Calu3 (cell line): ENCODE data around the gene AFP. TPM values are rescaled to one million over a fixed set of nuclear protein-coding genes. Genes with fewer than 3 reads are reported as not detected.

ENCODE experiments used
- BruUV-seq: library from RNA; stranded (reverse); fragments of 400-500 nt; replicated peaks from 2 replicates; lab custom pipeline; 2021; lab: Mats Ljungman, UMichigan
- CTCF ChIA-PET: fragments of 300-600 bp; sonication (Branson Sonifier 250); formaldehyde crosslinking; loops from one replicate; lab custom pipeline; 2022; ENCODE audit warnings: antibody characterized with exemption; lab: Charles Lee
- DNase-seq: peaks from one replicate; pipeline ENCODE4 v3.0.0; 2022
- H3K27ac Mint-ChIP-seq: one replicate; pipeline ENCODE4 v1.8.0; 2022; ENCODE audit warnings: mixed read lengths; ENCODE audit not compliant: unreplicated experiment
- H3K27me3 Mint-ChIP-seq: one replicate; pipeline ENCODE4 v1.8.0; 2022; ENCODE audit warnings: mixed read lengths; ENCODE audit not compliant: unreplicated experiment
- H3K36me3 Mint-ChIP-seq: one replicate; pipeline ENCODE4 v1.8.0; 2022; ENCODE audit warnings: mild to moderate bottlenecking, moderate library complexity, mixed read lengths; ENCODE audit not compliant: insufficient read depth, unreplicated experiment
- H3K4me1 Mint-ChIP-seq: one replicate; pipeline ENCODE4 v1.8.0; 2022; ENCODE audit warnings: mild to moderate bottlenecking, low read depth, mixed read lengths; ENCODE audit not compliant: unreplicated experiment
- H3K4me3 Mint-ChIP-seq: one replicate; pipeline ENCODE4 v1.8.0; 2022; ENCODE audit warnings: mild to moderate bottlenecking, low read depth, moderate library complexity, mixed read lengths; ENCODE audit not compliant: unreplicated experiment
- H3K9me3 Mint-ChIP-seq: one replicate; pipeline ENCODE4 v1.8.0; 2022; ENCODE audit warnings: low read depth, mixed read lengths; ENCODE audit not compliant: unreplicated experiment
- CTCF ChIP-seq: fragments of 200-600 bp; IDR thresholded peaks from one replicate; pipeline ENCODE4 v1.8.0; 2022; ENCODE audit warnings: antibody characterized with exemption; ENCODE audit not compliant: unreplicated experiment
- intact Hi-C: fragments of 100-400 bp; cut with micrococcal nuclease; formaldehyde crosslinking; loops from one replicate; pipeline ENCODE4 v1.10.0; 2022; ENCODE audit not compliant: unreplicated experiment
- total RNA-seq: library from RNA; stranded (reverse); gene quantifications from 2 replicates; pipeline ENCODE4 v1.2.3, GENCODE V29; 2022

AFP gene
- total RNA-seq, 1 experiment from 2014 or later, result not detected

GRCh38 chr4:73434311-73434710 is 1.7 kb upstream of the AFP start:
- Mint-ChIP-seq H3K36me3 (no peaks in the 10 kb centered on the region), H3K4me1 (peaks cover 14% of the 10 kb centered on the region), H3K27ac (no peak overlapping the region), H3K27me3 (no peaks in the 10 kb centered on the region), H3K9me3 (no peaks in the 10 kb centered on the region), H3K4me3 (no peak overlapping the region)
- no peak for DNase-seq
- CTCF ChIA-PET, result no interaction called here
- BruUV-seq, result no TSS peak
- TF ChIP-seq CTCF, result peak; percentile 19
- intact Hi-C loops, result no loop called here

- peaks cover 14% of the 10 kb centered on the region for H3K4me1 Mint-ChIP-seq
- no TSS peak for BruUV-seq
- no peak for TF ChIP-seq CTCF
- intact Hi-C loops, result no loop called here
- DNase-seq, result no peak
- H3K36me3 Mint-ChIP-seq, result no peaks in the 10 kb centered on the region
- no peaks in the 10 kb centered on the region for H3K9me3 Mint-ChIP-seq
- H3K27me3 Mint-ChIP-seq, result no peaks in the 10 kb centered on the region
- H3K4me3 Mint-ChIP-seq, result no peak overlapping the region
- no peak overlapping the region for H3K27ac Mint-ChIP-seq
- CTCF ChIA-PET, result no interaction called here
Observed at GRCh38 chr4:73436674-73437557, 895 bp downstream of the AFP start.

GRCh38 chr4:73437558-73437956 is 1.5 kb downstream of the AFP start:
- no peak for TF ChIP-seq CTCF
- CTCF ChIA-PET, result no interaction called here
- no peaks in the 10 kb centered on the region for H3K36me3 Mint-ChIP-seq

GRCh38 chr4:73438048-73438447 is 2.0 kb downstream of the AFP start:
- intact Hi-C loops, result no loop called here
- BruUV-seq, result no TSS peak
- TF ChIP-seq CTCF, result no peak
- H3K4me3 Mint-ChIP-seq, result no peak overlapping the region
- peaks cover 5% of the 10 kb centered on the region for H3K4me1 Mint-ChIP-seq
- no peaks in the 10 kb centered on the region for H3K36me3 Mint-ChIP-seq
- H3K9me3 Mint-ChIP-seq, result no peaks in the 10 kb centered on the region
- CTCF ChIA-PET, result no interaction called here
- no peaks in the 10 kb centered on the region for H3K27me3 Mint-ChIP-seq
- H3K27ac Mint-ChIP-seq, result no peak overlapping the region
- DNase-seq, result no peak

More at GRCh38 chr4:73437558-73437956, 1.5 kb downstream of the AFP start:
- no peak for DNase-seq
- Mint-ChIP-seq H3K4me3 (no peak overlapping the region), H3K27ac (no peak overlapping the region), H3K4me1 (peaks cover 10% of the 10 kb centered on the region), H3K27me3 (no peaks in the 10 kb centered on the region), H3K9me3 (no peaks in the 10 kb centered on the region)
- intact Hi-C loops, result no loop called here
- BruUV-seq, result no TSS peak
